Suppressor macrophage (primary cell): ENCODE results near the gene P2RX6.
"Not testable (repeated sequence)": the region's sequence is repeated elsewhere in the genome, so short reads cannot be mapped to it uniquely, and the experiment has no call there.

Source experiments
- DNase-seq, 4 experiments: peaks; one replicate each; pipeline ENCODE4 v3.0.0-alpha.2; 2020 to 2022

P2RX6 gene

GRCh38 chr22:20994902-20995241, 20.1 kb upstream of the P2RX6 start:
- no peak for DNase-seq

GRCh38 chr22:20995329-20996030, 19.5 kb upstream of the P2RX6 start:
- no peak for DNase-seq

DNA sequence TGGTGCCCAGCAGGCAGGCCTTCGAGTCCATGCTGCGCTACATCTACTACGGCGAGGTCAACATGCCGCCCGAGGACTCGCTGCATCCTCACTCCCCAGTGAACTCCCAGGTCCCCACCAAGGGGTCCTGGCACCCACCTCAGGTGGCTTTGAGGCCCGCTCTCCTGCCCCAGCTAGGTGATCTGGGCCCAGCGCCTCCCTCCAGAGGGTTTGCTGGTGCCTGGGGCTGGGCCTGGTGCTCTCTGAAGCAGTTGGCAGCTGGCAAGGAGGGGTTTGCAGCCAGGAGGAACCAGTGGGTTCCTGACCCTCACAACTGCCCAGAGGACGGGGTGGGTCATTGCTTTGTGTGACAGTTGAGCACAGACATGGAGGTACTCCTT, 18.9 kb upstream of the P2RX6 start:
- DNase-seq = no peak

GRCh38 chr22:20996598-20997535, 18.1 kb upstream of the P2RX6 start:
- DNase-seq = no peak

GRCh38 chr22:20997536-20998257, 17.3 kb upstream of the P2RX6 start:
- no peak for DNase-seq

DNA sequence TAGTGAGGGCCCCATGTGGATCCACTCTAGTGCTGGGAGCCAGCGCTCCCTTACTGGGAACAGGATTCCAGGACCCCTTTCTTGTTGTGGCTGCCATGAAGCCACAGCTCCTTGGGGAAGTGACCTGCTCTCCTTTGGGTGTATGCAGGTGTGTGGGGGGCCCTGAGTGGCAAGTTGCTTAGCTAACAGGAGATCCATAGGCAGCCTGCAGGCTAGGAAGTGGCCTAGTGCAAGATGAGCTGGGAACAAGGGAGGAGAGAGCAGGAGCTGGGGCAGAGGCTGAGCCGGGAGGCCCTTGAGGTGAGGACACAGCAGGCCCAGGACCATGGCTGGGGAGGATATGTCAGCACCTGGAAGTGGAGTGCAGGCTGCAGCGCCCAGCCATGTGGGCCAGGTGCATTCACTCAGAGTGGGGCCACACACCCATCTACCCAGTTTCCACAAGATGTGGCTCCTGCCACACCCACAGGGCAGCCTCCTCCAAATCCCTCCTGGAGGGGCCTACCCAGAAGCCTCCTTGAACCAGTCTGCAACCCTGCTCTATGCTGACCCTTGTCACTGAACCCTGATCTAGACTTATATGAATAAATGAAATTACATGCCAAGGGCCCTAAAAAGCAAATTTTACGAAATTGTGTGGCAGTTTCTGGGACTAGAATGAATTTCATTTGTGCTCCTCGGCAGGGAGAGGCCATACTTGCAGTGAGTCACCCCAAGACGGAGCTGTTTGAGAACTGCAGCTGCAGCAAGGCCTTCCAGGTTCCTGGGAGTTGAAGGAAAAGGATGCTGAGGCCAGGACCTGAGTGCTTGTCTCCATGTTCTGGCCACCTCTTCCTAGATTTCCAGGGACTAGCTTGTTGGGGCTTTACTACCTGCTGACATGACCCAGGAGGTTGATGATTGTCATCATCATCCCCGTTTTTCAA, 16.3 kb upstream of the P2RX6 start:
- no peak for DNase-seq

- no peak for DNase-seq
These were observed 15.4 kb upstream of the P2RX6 start for GRCh38 chr22:20999350-21000206.

DNA sequence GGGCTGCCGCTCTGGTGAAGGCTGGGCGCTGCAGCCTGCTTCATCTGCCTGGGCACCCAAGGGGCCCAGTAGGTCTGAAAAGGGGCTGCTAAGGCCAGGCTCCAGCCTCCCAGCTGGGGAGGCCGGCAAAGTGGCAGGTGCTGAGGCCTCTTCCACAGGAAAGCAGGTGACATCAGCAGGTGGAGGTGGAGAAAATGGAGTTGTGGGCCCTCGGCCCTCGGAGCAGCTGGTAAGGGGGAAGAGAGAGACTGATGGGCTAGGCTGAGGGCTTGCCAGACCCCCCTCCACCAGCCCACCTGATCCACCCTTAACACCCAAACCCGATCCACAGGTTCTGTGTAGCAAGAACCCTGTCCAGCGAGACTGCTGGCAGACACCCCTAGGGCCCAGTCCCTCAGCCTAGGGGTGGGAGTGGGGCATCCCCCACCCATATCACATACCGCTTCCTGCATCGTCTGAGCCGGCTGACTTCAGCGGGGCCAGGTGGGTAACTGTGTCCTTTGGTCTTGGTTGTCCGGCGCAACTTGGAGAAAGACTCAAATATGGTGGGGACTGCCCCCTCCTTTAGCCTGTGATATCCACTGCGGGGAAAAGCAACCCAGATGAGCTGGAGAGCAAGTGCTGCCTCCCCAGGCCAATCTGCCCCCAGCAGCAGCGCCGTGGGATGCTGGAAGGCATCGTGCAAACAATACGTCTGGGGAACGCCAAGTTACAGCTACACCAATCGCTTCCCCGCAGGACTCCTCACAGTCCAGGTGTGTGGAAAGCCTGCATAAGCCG, 14.6 kb upstream of the P2RX6 start:
- DNase-seq = no peak

GRCh38 chr22:21000987-21001600, 13.9 kb upstream of the P2RX6 start:
- DNase-seq = no peak

GRCh38 chr22:21001601-21002325, 13.2 kb upstream of the P2RX6 start, which contains the start of gene THAP7:
Gene THAP7, minus strand, starts transcription at chr22:21002118. Its CDS starts 207 bp downstream, at chr22:21001911.
- peak; percentile 98 to 99 (median 98) for DNase-seq

- no peak for DNase-seq
These were observed 11.2 kb upstream of the P2RX6 start for GRCh38 chr22:21003782-21004181.

DNA sequence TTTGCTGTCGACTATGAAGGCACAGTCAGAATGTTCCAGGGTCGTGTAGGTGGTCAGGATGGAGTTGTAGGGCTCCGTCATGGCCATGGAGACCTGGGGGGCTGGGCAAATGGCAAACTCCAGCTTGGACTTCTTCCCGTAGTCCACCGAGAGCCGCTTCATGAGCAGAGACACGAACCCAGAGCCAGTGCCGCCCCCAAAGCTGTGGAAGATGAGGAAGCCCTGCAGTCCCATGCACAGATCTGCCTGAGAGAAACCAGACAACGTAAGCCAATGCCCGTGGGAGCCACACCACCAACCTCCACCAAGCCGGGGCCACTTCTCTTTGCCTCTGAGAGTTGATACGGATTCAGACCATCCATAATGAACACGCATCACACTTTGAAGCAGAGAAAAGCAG, 5.8 kb upstream of the P2RX6 start:
- DNase-seq = not testable (repeated sequence)

GRCh38 chr22:21009638-21010425, 5.1 kb upstream of the P2RX6 start:
- peak in 2 of 4 experiments; percentile 18 to 38 for DNase-seq

- DNase-seq = no peak
These were observed 4.4 kb upstream of the P2RX6 start for GRCh38 chr22:21010426-21011113.

GRCh38 chr22:21012446-21013407, 2.2 kb upstream of the P2RX6 start:
- no peak for DNase-seq

DNA sequence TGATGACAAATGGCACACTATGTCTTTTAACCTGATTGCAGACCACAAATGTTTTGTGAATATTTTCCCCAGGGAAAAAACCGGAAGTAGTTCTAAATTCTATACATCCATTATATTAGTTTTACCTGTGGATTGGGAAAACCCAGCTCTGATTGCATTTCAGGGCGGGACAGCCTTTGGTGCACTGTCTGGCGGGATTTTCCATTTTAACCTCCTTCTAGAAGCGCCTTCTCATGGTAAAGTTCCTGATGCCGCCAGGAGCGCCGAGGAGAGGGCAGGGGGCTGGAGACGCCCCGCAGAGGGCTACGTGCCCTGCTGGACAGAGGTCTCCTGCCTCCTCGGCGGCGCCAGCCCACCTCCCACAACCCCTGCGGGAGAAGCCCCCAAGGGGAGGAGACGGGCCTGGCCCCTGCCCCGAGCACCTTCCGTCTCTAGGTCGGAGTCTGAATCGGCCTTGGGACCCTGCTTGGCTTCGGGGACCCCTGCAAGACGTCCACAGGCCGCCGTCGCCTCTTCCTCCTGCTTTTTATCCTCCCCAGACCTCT, 1.2 kb upstream of the P2RX6 start:
- DNase-seq = no peak
